Transverse colon (tissue), 3 donors: ENCODE measurements around the gene RPLP1.

ENCODE experiments used
- CTCF ChIP-seq, 5 experiments: fragments of 200-600 bp in 3 of 5; fragments of 450-650 bp in 2 of 5; sonication (generic) in 3 of 5; IDR thresholded peaks; 1 replicate in 2 of 5; 2 replicates in 3 of 5; pipeline ENCODE4 v1.5.1; 2016 to 2017; ENCODE audit warnings: antibody characterized with exemption in 5 of 5, inconsistent platforms in 3 of 5, mild to moderate bottlenecking in 2 of 5, moderate library complexity in 1 of 5
- EP300 ChIP-seq: sonication (generic); formaldehyde crosslinking; IDR thresholded peaks from one replicate; pipeline ENCODE4 v1.6.1; 2017; ENCODE audit warnings: antibody characterized with exemption, low read depth
- POLR2A ChIP-seq: fragments of 450-650 bp; IDR thresholded peaks from one replicate; pipeline ENCODE4 v1.6.1; 2016; ENCODE audit warnings: antibody characterized with exemption, mild to moderate bottlenecking, moderate library complexity

GRCh38 chr15:69466733-69467132 lies 14.1 kb downstream of the RPLP1 start:
- TF ChIP-seq CTCF (IDR thresholded peaks at IDR 0.05) (no peak), POLR2A (no peak), EP300 (no peak)
